Measurements from ENCODE around the gene CHCHD1. TPM values are rescaled to one million over a fixed set of nuclear protein-coding genes. Genes with fewer than 3 reads are reported as not detected.
A peak's percentile ranks its signal among the peaks of the same experiment; 100 is the strongest.

CHCHD1 gene
- total RNA-seq, 4 donors from 2014 or later = 2.6 to 37.4 (median 17.0) TPM

DNA sequence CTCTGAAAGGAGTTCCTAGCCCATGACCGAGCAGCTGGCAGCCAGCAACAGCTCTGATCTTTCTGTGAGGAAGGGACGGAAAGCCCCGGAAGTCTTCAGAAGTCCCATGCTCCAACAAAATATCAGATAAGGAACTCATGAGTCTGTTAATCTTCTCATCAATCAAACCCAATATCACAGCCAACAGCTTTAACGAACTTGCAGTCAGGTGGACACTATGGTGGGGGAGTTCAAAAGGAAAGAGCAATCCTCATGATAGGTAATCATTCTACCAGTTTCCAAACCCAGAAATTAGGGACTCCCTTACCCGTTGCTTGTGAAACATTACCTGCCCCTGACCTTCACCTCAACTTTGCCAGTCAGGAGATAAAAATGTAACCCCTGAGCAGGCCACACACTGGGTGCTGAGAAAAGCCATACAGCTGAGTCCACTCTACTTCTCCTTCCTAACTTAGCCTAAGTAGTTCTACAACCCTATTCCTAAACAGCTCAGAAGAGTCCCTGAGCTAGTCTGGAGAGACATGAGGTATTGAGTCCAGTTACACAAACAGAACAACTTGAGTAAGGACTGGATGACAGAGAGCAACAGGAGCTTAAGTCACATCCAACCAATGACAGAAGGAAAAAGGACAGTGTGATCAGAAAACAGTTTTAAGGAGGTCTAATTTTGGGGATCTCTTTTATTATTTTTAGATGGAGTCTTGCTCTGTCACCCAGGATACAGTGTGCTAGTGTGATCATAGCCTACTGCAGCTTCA lies 27.4 kb downstream of the CHCHD1 start:
- peaks cover 0 to 38% (median 10%) of the 10 kb centered on the region in 4 donors for H3K36me3 ChIP-seq
- H3K4me1 ChIP-seq = peaks cover 0 to 25% (median 8%) of the 10 kb centered on the region in 4 donors
- in situ Hi-C loops (cut with MboI; ENCODE audit: low pct_ligation_motif_present in 1 of 4, low pct_unique_long_range_greater_than_20kb in 1 of 4, low sequenced_read_pairs in 3 of 4) (no loop called here), intact Hi-C loops (cut with DNase I; ENCODE audit: low total_unique reads) (no loop called here)
- TF ChIP-seq CTCF (IDR thresholded peaks at IDR 0.05) = no peak
- TF ChIP-seq POLR2AphosphoS5 (IDR thresholded peaks at IDR 0.05) = no peak
- TF ChIP-seq POLR2A (IDR thresholded peaks at IDR 0.05) = no peak
- no peak for TF ChIP-seq EP300 (IDR thresholded peaks at IDR 0.05; ENCODE audit: low read depth)
- no peak overlapping the region for H3K27ac ChIP-seq
- no peak overlapping the region for H3K4me3 ChIP-seq
- no peaks in the 10 kb centered on the region for H3K9me3 ChIP-seq
- no peak for DNase-seq
- no peaks in the 10 kb centered on the region for H3K27me3 ChIP-seq
- 64 to 92% methylated on average over 3 to 5 of the region's 5 CpGs for WGBS, 2 donors (ENCODE audit: low coverage in 1 of 2)

GRCh38 chr10:73810358-73810734 lies 28.5 kb downstream of the CHCHD1 start:
- H3K4me1 ChIP-seq = peaks cover 0 to 25% (median 8%) of the 10 kb centered on the region in 4 donors
- TF ChIP-seq CTCF (IDR thresholded peaks at IDR 0.05) (no peak), EP300 (IDR thresholded peaks at IDR 0.05; ENCODE audit: low read depth) (no peak), POLR2AphosphoS5 (IDR thresholded peaks at IDR 0.05) (no peak), POLR2A (IDR thresholded peaks at IDR 0.05) (no peak)
- H3K27ac ChIP-seq = peak overlapping the region; percentile 87 to 97 (median 91)
- in situ Hi-C loops (cut with MboI; ENCODE audit: low pct_ligation_motif_present in 1 of 4, low pct_unique_long_range_greater_than_20kb in 1 of 4, low sequenced_read_pairs in 3 of 4) (no loop called here), intact Hi-C loops (cut with DNase I; ENCODE audit: low total_unique reads) (no loop called here)
- DNase-seq = no peak
- peaks cover 0 to 28% (median 5%) of the 10 kb centered on the region in 4 donors for H3K36me3 ChIP-seq
- H3K9me3 ChIP-seq = no peaks in the 10 kb centered on the region
- no peaks in the 10 kb centered on the region for H3K27me3 ChIP-seq
- WGBS, 2 donors (ENCODE audit: low coverage in 1 of 2) = 58 to 59% methylated on average over 7 of the region's 7 CpGs
- peak overlapping the region in 3 of 4 donors; percentile 77 to 89 (median 79) for H3K4me3 ChIP-seq

- H3K4me3 ChIP-seq = peak overlapping the region; percentile 56 to 89 (median 78)
- TF ChIP-seq CTCF (IDR thresholded peaks at IDR 0.05) (no peak), EP300 (IDR thresholded peaks at IDR 0.05; ENCODE audit: low read depth) (no peak), POLR2A (IDR thresholded peaks at IDR 0.05) (no peak), POLR2AphosphoS5 (IDR thresholded peaks at IDR 0.05) (no peak)
- H3K4me1 ChIP-seq = peaks cover 0 to 25% (median 8%) of the 10 kb centered on the region in 4 donors
- no peaks in the 10 kb centered on the region for H3K9me3 ChIP-seq
- peak; percentile 48 for DNase-seq
- H3K27ac ChIP-seq = peak overlapping the region; percentile 87 to 97 (median 91)
- 1% methylated on average over 48 of the region's 63 CpGs; no CpG with 5 or more reads in 1 of the 2 donors for WGBS, 2 donors (ENCODE audit: low coverage in 1 of 2)
- H3K27me3 ChIP-seq = no peaks in the 10 kb centered on the region
- H3K36me3 ChIP-seq = peaks cover 0 to 23% (median 3%) of the 10 kb centered on the region in 4 donors
- in situ Hi-C loops (cut with MboI; ENCODE audit: low pct_ligation_motif_present in 1 of 4, low pct_unique_long_range_greater_than_20kb in 1 of 4, low sequenced_read_pairs in 3 of 4) = no loop called here
- intact Hi-C loops (cut with DNase I; ENCODE audit: low total_unique reads) = no loop called here
Observed at GRCh38 chr10:73810735-73811465, 29.1 kb downstream of the CHCHD1 start.

GRCh38 chr10:73812657-73813056 lies 30.8 kb downstream of the CHCHD1 start:
- no peaks in the 10 kb centered on the region for H3K27me3 ChIP-seq
- 92 to 93% methylated on average over 3 to 4 of the region's 4 CpGs for WGBS, 2 donors (ENCODE audit: low coverage in 1 of 2)
- in situ Hi-C loops (cut with MboI; ENCODE audit: low pct_ligation_motif_present in 1 of 4, low pct_unique_long_range_greater_than_20kb in 1 of 4, low sequenced_read_pairs in 3 of 4) = no loop called here
- intact Hi-C loops (cut with DNase I; ENCODE audit: low total_unique reads) = no loop called here
- TF ChIP-seq POLR2A (IDR thresholded peaks at IDR 0.05) = no peak
- TF ChIP-seq CTCF (IDR thresholded peaks at IDR 0.05) = no peak
- TF ChIP-seq EP300 (IDR thresholded peaks at IDR 0.05; ENCODE audit: low read depth) = no peak
- no peak for TF ChIP-seq POLR2AphosphoS5 (IDR thresholded peaks at IDR 0.05)
- no peak overlapping the region for H3K4me3 ChIP-seq
- H3K36me3 ChIP-seq = peaks cover 0 to 15% (median 3%) of the 10 kb centered on the region in 4 donors
- H3K9me3 ChIP-seq = no peaks in the 10 kb centered on the region
- no peak for DNase-seq
- H3K27ac ChIP-seq = peak overlapping the region in 3 of 4 donors; percentile 62 to 97 (median 91)
- peaks cover 0 to 19% (median 8%) of the 10 kb centered on the region in 4 donors for H3K4me1 ChIP-seq
